SK-N-SH treated with all-trans-retinoic acid at 6 μM for 48 hours (cell line): Measurements from ENCODE around the gene RBMS3.

ENCODE experiments used
- ATAC-seq: fragments of 200-7000 bp; cut with Tn5 transposase; 3 replicates; pipeline ENCODE4 v1.9.1; 2020; ENCODE audit warnings: mild to moderate bottlenecking, moderate library complexity
- ARNTL ChIP-seq: fragments of 450-650 bp; formaldehyde crosslinking; IDR thresholded peaks from 2 replicates; pipeline ENCODE4 v1.5.0; 2020; ENCODE audit warnings: low read depth, mild to moderate bottlenecking, moderate library complexity, borderline replicate concordance
- BACH2 ChIP-seq: fragments of 250-450 bp; sonication (Bioruptor Pico); IDR thresholded peaks from 2 replicates; pipeline ENCODE4 v1.9.0; 2021; ENCODE audit warnings: mild to moderate bottlenecking, borderline replicate concordance
- CSDC2 ChIP-seq: fragments of 250-450 bp; sonication (Bioruptor Pico); IDR thresholded peaks from 2 replicates; pipeline ENCODE4 v1.5.0; 2020; ENCODE audit warnings: mild to moderate bottlenecking, moderate library complexity
- ESRRG ChIP-seq: fragments of 250-450 bp; sonication (Bioruptor Pico); IDR thresholded peaks from 2 replicates; pipeline ENCODE4 v1.6.1; 2021; ENCODE audit warnings: mild to moderate bottlenecking
- GLIS3 ChIP-seq: fragments of 250-450 bp; sonication (Bioruptor Pico); IDR thresholded peaks from 2 replicates; pipeline ENCODE4 v1.5.0; 2020; ENCODE audit warnings: mild to moderate bottlenecking, moderate library complexity
- ISL1 ChIP-seq: fragments of 250-450 bp; sonication (Bioruptor Pico); IDR thresholded peaks from 2 replicates; pipeline ENCODE4 v2.1.2; 2022; ENCODE audit warnings: mild to moderate bottlenecking, moderate library complexity
- OSR1 ChIP-seq: fragments of 250-450 bp; sonication (Bioruptor Pico); IDR thresholded peaks from 2 replicates; pipeline ENCODE4 v1.8.0; 2022; ENCODE audit warnings: moderate library complexity, mild to moderate bottlenecking, inconsistent platforms
- RARB ChIP-seq: fragments of 250-450 bp; sonication (Bioruptor Pico); IDR thresholded peaks from 2 replicates; pipeline ENCODE4 v1.8.0; 2021; ENCODE audit warnings: mild to moderate bottlenecking, moderate library complexity
- SNAI2 ChIP-seq: fragments of 250-450 bp; sonication (Bioruptor Pico); IDR thresholded peaks from 2 replicates; pipeline ENCODE4 v1.5.0; 2020; ENCODE audit warnings: mild to moderate bottlenecking, moderate library complexity
- TOX ChIP-seq: fragments of 250-450 bp; sonication (Bioruptor Pico); IDR thresholded peaks from 2 replicates; pipeline ENCODE4 v1.8.0; 2021; ENCODE audit warnings: mild to moderate bottlenecking, moderate library complexity, borderline replicate concordance
- TSHZ2 ChIP-seq: fragments of 250-450 bp; sonication (Bioruptor Pico); IDR thresholded peaks from 2 replicates; pipeline ENCODE4 v1.5.0; 2020; ENCODE audit warnings: mild to moderate bottlenecking, moderate library complexity
- ZC3H10 ChIP-seq: fragments of 250-450 bp; sonication (Bioruptor Pico); IDR thresholded peaks from 2 replicates; pipeline ENCODE4 v1.5.1; 2021; ENCODE audit warnings: mild to moderate bottlenecking, moderate library complexity
- ZFP3 ChIP-seq: fragments of 250-450 bp; sonication (Bioruptor Pico); IDR thresholded peaks from 2 replicates; pipeline ENCODE4 v1.5.0; 2020; ENCODE audit warnings: mild to moderate bottlenecking, moderate library complexity
- ZFP30 ChIP-seq: fragments of 450-650 bp; formaldehyde crosslinking; IDR thresholded peaks from 2 replicates; pipeline ENCODE4 v1.5.0; 2022; ENCODE audit warnings: mild to moderate bottlenecking, moderate library complexity
- ZNF565 ChIP-seq: fragments of 450-650 bp; formaldehyde crosslinking; conservative IDR thresholded peaks from 2 replicates; pipeline ENCODE4 v1.5.0; 2020; ENCODE audit warnings: low read depth, mild to moderate bottlenecking, moderate library complexity
- ZNF70 ChIP-seq: fragments of 450-650 bp; formaldehyde crosslinking; IDR thresholded peaks from 2 replicates; pipeline ENCODE4 v1.5.0; 2020; ENCODE audit warnings: mild to moderate bottlenecking, moderate library complexity
- TF ChIP-seq, protein P1 (sequence below): fragments of 250-450 bp; sonication (Bioruptor Pico); IDR thresholded peaks from 2 replicates; pipeline ENCODE4 v1.5.1; 2021; ENCODE audit warnings: mild to moderate bottlenecking, moderate library complexity
- TF ChIP-seq, protein P2 (sequence below): fragments of 250-450 bp; sonication (Bioruptor Pico); IDR thresholded peaks from 2 replicates; pipeline ENCODE4 v1.8.0; 2020; ENCODE audit warnings: mild to moderate bottlenecking, moderate library complexity, borderline replicate concordance
- TF ChIP-seq, protein P3 (sequence below): fragments of 250-450 bp; sonication (Bioruptor Pico); IDR thresholded peaks from 2 replicates; pipeline ENCODE4 v1.8.0; 2021; ENCODE audit warnings: low read depth, mild to moderate bottlenecking, moderate library complexity, borderline replicate concordance

The RBMS3 gene

GRCh38 chr3:29746163-29746760 lies 465.4 kb downstream of the RBMS3 start:
- TF ChIP-seq ZFP3 (CRISPR knock-in tag) = no peak
- TF ChIP-seq GLIS3 (CRISPR knock-in tag) = no peak
- TF ChIP-seq ESRRG (CRISPR knock-in tag) = no peak
- TF ChIP-seq, protein P1, sequence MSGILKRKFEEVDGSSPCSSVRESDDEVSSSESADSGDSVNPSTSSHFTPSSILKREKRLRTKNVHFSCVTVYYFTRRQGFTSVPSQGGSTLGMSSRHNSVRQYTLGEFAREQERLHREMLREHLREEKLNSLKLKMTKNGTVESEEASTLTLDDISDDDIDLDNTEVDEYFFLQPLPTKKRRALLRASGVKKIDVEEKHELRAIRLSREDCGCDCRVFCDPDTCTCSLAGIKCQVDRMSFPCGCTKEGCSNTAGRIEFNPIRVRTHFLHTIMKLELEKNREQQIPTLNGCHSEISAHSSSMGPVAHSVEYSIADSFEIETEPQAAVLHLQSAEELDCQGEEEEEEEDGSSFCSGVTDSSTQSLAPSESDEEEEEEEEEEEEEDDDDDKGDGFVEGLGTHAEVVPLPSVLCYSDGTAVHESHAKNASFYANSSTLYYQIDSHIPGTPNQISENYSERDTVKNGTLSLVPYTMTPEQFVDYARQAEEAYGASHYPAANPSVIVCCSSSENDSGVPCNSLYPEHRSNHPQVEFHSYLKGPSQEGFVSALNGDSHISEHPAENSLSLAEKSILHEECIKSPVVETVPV (CRISPR knock-in tag) = no peak

DNA sequence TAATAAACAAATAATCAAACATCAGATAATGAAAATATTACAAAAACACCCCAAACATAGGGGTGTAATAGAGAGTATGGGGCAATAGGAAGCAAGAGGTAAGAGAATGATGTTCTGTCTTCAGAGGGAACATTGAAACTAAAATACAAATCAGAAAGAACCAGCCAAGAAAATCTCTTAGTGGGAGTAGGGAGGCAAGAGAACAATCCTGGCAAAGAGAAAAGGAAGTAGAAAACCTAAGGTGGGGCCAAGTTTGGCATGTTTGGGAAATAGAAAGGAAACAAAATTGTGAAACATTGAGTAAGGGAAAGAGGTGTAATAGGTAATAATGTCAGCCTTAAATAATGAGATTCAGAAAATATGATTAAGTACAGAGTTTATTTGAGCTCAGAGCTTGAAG lies 467.1 kb downstream of the RBMS3 start:
- TF ChIP-seq, protein P1 (CRISPR knock-in tag) = no peak
- TF ChIP-seq ZNF70 (CRISPR knock-in tag) = no peak
- no peak for TF ChIP-seq ZFP30 (CRISPR knock-in tag)
- no peak for TF ChIP-seq ISL1 (CRISPR knock-in tag)
- no peak for TF ChIP-seq BACH2 (CRISPR knock-in tag)
- no peak for TF ChIP-seq RARB (CRISPR knock-in tag)
- TF ChIP-seq, protein P2, sequence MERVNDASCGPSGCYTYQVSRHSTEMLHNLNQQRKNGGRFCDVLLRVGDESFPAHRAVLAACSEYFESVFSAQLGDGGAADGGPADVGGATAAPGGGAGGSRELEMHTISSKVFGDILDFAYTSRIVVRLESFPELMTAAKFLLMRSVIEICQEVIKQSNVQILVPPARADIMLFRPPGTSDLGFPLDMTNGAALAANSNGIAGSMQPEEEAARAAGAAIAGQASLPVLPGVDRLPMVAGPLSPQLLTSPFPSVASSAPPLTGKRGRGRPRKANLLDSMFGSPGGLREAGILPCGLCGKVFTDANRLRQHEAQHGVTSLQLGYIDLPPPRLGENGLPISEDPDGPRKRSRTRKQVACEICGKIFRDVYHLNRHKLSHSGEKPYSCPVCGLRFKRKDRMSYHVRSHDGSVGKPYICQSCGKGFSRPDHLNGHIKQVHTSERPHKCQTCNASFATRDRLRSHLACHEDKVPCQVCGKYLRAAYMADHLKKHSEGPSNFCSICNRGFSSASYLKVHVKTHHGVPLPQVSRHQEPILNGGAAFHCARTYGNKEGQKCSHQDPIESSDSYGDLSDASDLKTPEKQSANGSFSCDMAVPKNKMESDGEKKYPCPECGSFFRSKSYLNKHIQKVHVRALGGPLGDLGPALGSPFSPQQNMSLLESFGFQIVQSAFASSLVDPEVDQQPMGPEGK = no peak
- no peak for TF ChIP-seq ZC3H10 (CRISPR knock-in tag)
- TF ChIP-seq CSDC2 (CRISPR knock-in tag) = no peak
- no peak for TF ChIP-seq TOX (CRISPR knock-in tag)
- TF ChIP-seq ZNF565 (CRISPR knock-in tag) = no peak
- TF ChIP-seq, protein P3, sequence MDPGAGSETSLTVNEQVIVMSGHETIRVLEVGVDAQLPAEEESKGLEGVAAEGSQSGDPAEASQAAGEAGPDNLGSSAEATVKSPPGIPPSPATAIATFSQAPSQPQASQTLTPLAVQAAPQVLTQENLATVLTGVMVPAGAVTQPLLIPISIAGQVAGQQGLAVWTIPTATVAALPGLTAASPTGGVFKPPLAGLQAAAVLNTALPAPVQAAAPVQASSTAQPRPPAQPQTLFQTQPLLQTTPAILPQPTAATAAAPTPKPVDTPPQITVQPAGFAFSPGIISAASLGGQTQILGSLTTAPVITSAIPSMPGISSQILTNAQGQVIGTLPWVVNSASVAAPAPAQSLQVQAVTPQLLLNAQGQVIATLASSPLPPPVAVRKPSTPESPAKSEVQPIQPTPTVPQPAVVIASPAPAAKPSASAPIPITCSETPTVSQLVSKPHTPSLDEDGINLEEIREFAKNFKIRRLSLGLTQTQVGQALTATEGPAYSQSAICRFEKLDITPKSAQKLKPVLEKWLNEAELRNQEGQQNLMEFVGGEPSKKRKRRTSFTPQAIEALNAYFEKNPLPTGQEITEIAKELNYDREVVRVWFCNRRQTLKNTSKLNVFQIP (CRISPR knock-in tag) = no peak
- TF ChIP-seq ARNTL (CRISPR knock-in tag) = no peak
- TF ChIP-seq SNAI2 (CRISPR knock-in tag) = no peak
- TF ChIP-seq TSHZ2 (CRISPR knock-in tag) = no peak
- TF ChIP-seq GLIS3 (CRISPR knock-in tag) = no peak
- no peak for TF ChIP-seq OSR1
- ATAC-seq = no peak

More at GRCh38 chr3:29746163-29746760, 465.4 kb downstream of the RBMS3 start:
- ATAC-seq = no peak

- no peak for ATAC-seq
- TF ChIP-seq ZNF70 (CRISPR knock-in tag) (no peak), TOX (CRISPR knock-in tag) (no peak), ISL1 (CRISPR knock-in tag) (no peak), BACH2 (CRISPR knock-in tag) (no peak), ZC3H10 (CRISPR knock-in tag) (no peak), ESRRG (CRISPR knock-in tag) (no peak)
Observed at GRCh38 chr3:29751647-29752314, 470.9 kb downstream of the RBMS3 start.
